NT2/D1 (cell line): ENCODE measurements around the gene ATXN7L3.

Source experiments
- DNase-seq: peaks from one replicate; pipeline ENCODE4 v3.0.0-alpha.2; 2011; ENCODE audit warnings: low read depth, low spot score
- H3K27me3 ChIP-seq: 2 replicates; pipeline ENCODE4 v1.6.0; 2011; ENCODE audit warnings: mild to moderate bottlenecking; ENCODE audit not compliant: insufficient read length, insufficient read depth
- H3K36me3 ChIP-seq: 2 replicates; pipeline ENCODE4 v1.6.1; 2011; ENCODE audit warnings: mild to moderate bottlenecking, low read length, mixed read lengths; ENCODE audit not compliant: insufficient read depth, insufficient read length
- H3K4me1 ChIP-seq: 2 replicates; pipeline ENCODE4 v1.5.1; 2011; ENCODE audit not compliant: insufficient read depth, insufficient read length
- H3K4me3 ChIP-seq: 2 replicates; pipeline ENCODE4 v1.5.1; 2011; ENCODE audit warnings: low read depth; ENCODE audit not compliant: insufficient read length
- H3K9ac ChIP-seq: 2 replicates; pipeline ENCODE4 v1.6.0; 2011; ENCODE audit warnings: low read depth; ENCODE audit not compliant: insufficient read length
- H3K9me3 ChIP-seq: 2 replicates; pipeline ENCODE4 v1.5.1; 2011; ENCODE audit warnings: mild to moderate bottlenecking, low read length; ENCODE audit not compliant: insufficient read depth
- SUZ12 ChIP-seq: IDR thresholded peaks from 2 replicates; pipeline ENCODE4 v1.6.1; 2011; ENCODE audit not compliant: insufficient read length, insufficient read depth; ENCODE audit errors: extremely low read depth
- YY1 ChIP-seq: IDR thresholded peaks from 2 replicates; pipeline ENCODE4 v1.6.1; 2011; ENCODE audit not compliant: insufficient read length, insufficient read depth
- ZNF274 ChIP-seq: IDR thresholded peaks from 2 replicates; pipeline ENCODE4 v1.6.1; 2011; ENCODE audit warnings: mild to moderate bottlenecking, low read depth, low read length

The ATXN7L3 gene

GRCh38 chr17:44204441-44204882 is 4.8 kb upstream of the ATXN7L3 start:
- no peak overlapping the region for H3K4me3 ChIP-seq
- H3K36me3 ChIP-seq, result peaks cover 38% of the 10 kb centered on the region
- DNase-seq, result no peak
- no peak for TF ChIP-seq SUZ12
- TF ChIP-seq ZNF274, result no peak
- no peak for TF ChIP-seq YY1
- H3K27me3 ChIP-seq, result no peaks in the 10 kb centered on the region
- peaks cover 7% of the 10 kb centered on the region for H3K4me1 ChIP-seq
- no peak overlapping the region for H3K9ac ChIP-seq
- no peaks in the 10 kb centered on the region for H3K9me3 ChIP-seq

GRCh38 chr17:44203731-44204440 is 4.2 kb upstream of the ATXN7L3 start:
- Histone ChIP-seq H3K9ac (no peak overlapping the region), H3K36me3 (peaks cover 32% of the 10 kb centered on the region), H3K4me3 (no peak overlapping the region), H3K9me3 (no peaks in the 10 kb centered on the region), H3K4me1 (peaks cover 7% of the 10 kb centered on the region), H3K27me3 (no peaks in the 10 kb centered on the region)
- TF ChIP-seq SUZ12, result no peak
- TF ChIP-seq YY1, result no peak
- TF ChIP-seq ZNF274, result no peak
- no peak for DNase-seq

GRCh38 chr17:44202756-44203155 is 3.1 kb upstream of the ATXN7L3 start:
- Histone ChIP-seq H3K27me3 (no peaks in the 10 kb centered on the region), H3K4me1 (peaks cover 12% of the 10 kb centered on the region), H3K4me3 (no peak overlapping the region), H3K36me3 (peaks cover 25% of the 10 kb centered on the region), H3K9me3 (no peaks in the 10 kb centered on the region), H3K9ac (no peak overlapping the region)
- TF ChIP-seq ZNF274 (no peak), SUZ12 (no peak), YY1 (no peak)
- no peak for DNase-seq

- no peak for DNase-seq
- peak overlapping the region; percentile 94 for H3K9ac ChIP-seq
- H3K4me1 ChIP-seq, result peaks cover 15% of the 10 kb centered on the region
- H3K36me3 ChIP-seq, result peaks cover 24% of the 10 kb centered on the region
- peak overlapping the region; percentile 72 for H3K4me3 ChIP-seq
- no peaks in the 10 kb centered on the region for H3K9me3 ChIP-seq
- TF ChIP-seq ZNF274, result no peak
- no peak for TF ChIP-seq SUZ12
- no peak for TF ChIP-seq YY1
- H3K27me3 ChIP-seq, result no peaks in the 10 kb centered on the region
Measured at GRCh38 chr17:44200478-44201155, 933 bp upstream of the ATXN7L3 start.

GRCh38 chr17:44198721-44199552 is 747 bp downstream of the ATXN7L3 start:
- H3K9me3 ChIP-seq, result no peaks in the 10 kb centered on the region
- peak overlapping the region; percentile 93 for H3K4me3 ChIP-seq
- H3K27me3 ChIP-seq, result no peaks in the 10 kb centered on the region
- H3K36me3 ChIP-seq, result peaks cover 41% of the 10 kb centered on the region
- peaks cover 18% of the 10 kb centered on the region for H3K4me1 ChIP-seq
- H3K9ac ChIP-seq, result peak overlapping the region; percentile 95
- no peak for DNase-seq
- TF ChIP-seq ZNF274, result no peak
- no peak for TF ChIP-seq SUZ12
- TF ChIP-seq YY1, result no peak

GRCh38 chr17:44197980-44198720 is 1.5 kb downstream of the ATXN7L3 start:
- Histone ChIP-seq H3K27me3 (no peaks in the 10 kb centered on the region), H3K36me3 (peaks cover 49% of the 10 kb centered on the region), H3K4me3 (peak overlapping the region; percentile 93), H3K9me3 (no peaks in the 10 kb centered on the region), H3K9ac (peak overlapping the region; percentile 95), H3K4me1 (peaks cover 24% of the 10 kb centered on the region)
- TF ChIP-seq ZNF274 (no peak), YY1 (no peak), SUZ12 (no peak)
- DNase-seq, result no peak

GRCh38 chr17:44197107-44197506 is 2.6 kb downstream of the ATXN7L3 start:
- Histone ChIP-seq H3K4me3 (no peak overlapping the region), H3K9me3 (no peaks in the 10 kb centered on the region), H3K9ac (peak overlapping the region; percentile 65), H3K27me3 (no peaks in the 10 kb centered on the region), H3K36me3 (peaks cover 59% of the 10 kb centered on the region), H3K4me1 (peaks cover 31% of the 10 kb centered on the region)
- DNase-seq, result no peak
- no peak for TF ChIP-seq ZNF274
- TF ChIP-seq SUZ12, result no peak
- TF ChIP-seq YY1, result no peak
